H1 (cell line): Measurements from ENCODE around the gene ADD3.

Source experiments
- CTCF ChIP-seq, 3 experiments: IDR thresholded peaks; 1 replicate in 2 of 3; 2 replicates in 1 of 3; pipeline versions ENCODE4 v1.5.1 to v1.6.1; 2011; ENCODE audit warnings: low read length in 3 of 3, mild to moderate bottlenecking in 3 of 3, inconsistent platforms in 2 of 3, low read depth in 1 of 3, moderate library complexity in 1 of 3; ENCODE audit not compliant: insufficient read depth in 1 of 3; ENCODE audit errors: control extremely low read depth in 1 of 3
- EP300 ChIP-seq, 2 experiments: IDR thresholded peaks; 1 replicate in 1 of 2; 2 replicates in 1 of 2; pipeline ENCODE4 v1.6.1; 2011 to 2012; ENCODE audit warnings: low read depth in 2 of 2, low read length in 2 of 2, mild to moderate bottlenecking in 2 of 2, borderline replicate concordance in 1 of 2, inconsistent platforms in 1 of 2, moderate library complexity in 1 of 2
- POLR2A ChIP-seq, 2 experiments: IDR thresholded peaks; 1 replicate in 1 of 2; 2 replicates in 1 of 2; pipeline ENCODE4 v1.6.1; 2011; ENCODE audit warnings: low read depth in 2 of 2, low read length in 2 of 2, mild to moderate bottlenecking in 2 of 2; ENCODE audit errors: control extremely low read depth in 1 of 2
- SIX5 ChIP-seq: IDR thresholded peaks from 2 replicates; pipeline ENCODE4 v1.6.1; 2011; ENCODE audit warnings: mild to moderate bottlenecking, low read depth, low read length
- YY1 ChIP-seq: IDR thresholded peaks from 2 replicates; pipeline ENCODE4 v1.6.1; 2011; ENCODE audit warnings: low read depth, mild to moderate bottlenecking, low read length

GRCh38 chr10:110040767-110041478 lies 33.1 kb downstream of the ADD3 start:
- TF ChIP-seq POLR2A (IDR thresholded peaks at IDR 0.05; ENCODE audit: control extremely low read depth in 1 of 2, low read depth in 2 of 2, low read length in 2 of 2) (no peak), YY1 (no peak), EP300 (IDR thresholded peaks at IDR 0.05; ENCODE audit: borderline replicate concordance in 1 of 2, low read depth in 2 of 2, low read length in 2 of 2) (no peak), CTCF (IDR thresholded peaks at IDR 0.05; ENCODE audit: control extremely low read depth in 1 of 3, insufficient read depth in 1 of 3, low read depth in 1 of 3, low read length in 3 of 3) (no peak), SIX5 (no peak)
